HepG2 (cell line): ENCODE data around the gene ATF7IP. TPM values are rescaled to one million over a fixed set of nuclear protein-coding genes. Genes with fewer than 3 reads are reported as not detected.

Source experiments
- ATAC-seq: fragments of 200-7000 bp; cut with Tn5 transposase; 3 replicates; pipeline ENCODE4 v1.9.1; 2020; ENCODE audit warnings: mild to moderate bottlenecking, moderate library complexity
- BruUV-seq: library from RNA; stranded (reverse); fragments of 400-500 nt; replicated peaks from 2 replicates; lab custom pipeline; 2021; lab: Mats Ljungman, UMichigan
- CTCF ChIA-PET: fragments of 300-600 bp; formaldehyde crosslinking; extraction: SDS; loops from one replicate; lab custom pipeline; 2021; ENCODE audit warnings: low total read pairs, inconsistent platforms, low intra/inter-chr PET ratio; lab: Yijun Ruan, JAX
- POLR2A ChIA-PET: fragments of 350-600 bp; sonication (Branson Sonifier 250); formaldehyde crosslinking; loops from one replicate; lab custom pipeline; 2020; ENCODE audit warnings: antibody characterized with exemption, inconsistent platforms; lab: Yijun Ruan, JAX
- DNase-seq: peaks from one replicate; pipeline ENCODE4 v3.0.0-alpha.2; 2015; ENCODE audit warnings: low spot score
- FAIRE-seq: peaks from 3 replicates; lab custom pipeline; 2011; peaks lifted over from hg19 to GRCh38; lab: Jason Lieb, UNC
- H2AFZ ChIP-seq: one replicate; pipeline ENCODE4 v1.6.1; 2011; ENCODE audit warnings: low read length, inconsistent platforms
- H3K27ac ChIP-seq: fragments of 300-600 bp; 3 replicates; pipeline ENCODE4 v1.8.0; 2011; ENCODE audit warnings: mixed run types, mild to moderate bottlenecking, mixed read lengths, low read length, inconsistent platforms; ENCODE audit not compliant: insufficient read depth; ENCODE audit errors: extremely low read length
- H3K27me3 ChIP-seq, 2 experiments: fragments of 200-600 bp in 1 of 2; 2 replicates in 1 of 2; 3 replicates in 1 of 2; pipeline versions ENCODE4 v1.6.0 to v1.8.0; 2011; ENCODE audit warnings: low read length in 2 of 2, mild to moderate bottlenecking in 2 of 2, moderate library complexity in 2 of 2, inconsistent platforms in 1 of 2; ENCODE audit not compliant: insufficient read depth in 2 of 2, control insufficient read depth in 1 of 2
- H3K36me3 ChIP-seq, 2 experiments: fragments of 200-600 bp in 1 of 2; replicated peaks in 1 of 2; 2 replicates in 1 of 2; 3 replicates in 1 of 2; pipeline versions ENCODE4 v1.5.1 to v1.8.0; 2011; ENCODE audit warnings: low read length in 2 of 2, inconsistent platforms in 1 of 2; ENCODE audit not compliant: insufficient read depth in 2 of 2, control insufficient read depth in 1 of 2
- H3K4me1 ChIP-seq: 2 replicates; pipeline ENCODE4 v1.5.1; 2012; ENCODE audit warnings: low read length, inconsistent platforms; ENCODE audit not compliant: insufficient read depth
- H3K4me2 ChIP-seq: 2 replicates; pipeline ENCODE4 v1.6.0; 2011; ENCODE audit warnings: low read depth, low read length, inconsistent platforms
- H3K4me3 ChIP-seq, 3 experiments: fragments of 200-600 bp in 1 of 3; sonication (generic), shearing (Covaris generic) in 1 of 3; replicated peaks in 1 of 3; 2 replicates each; pipeline ENCODE4 v1.5.1; 2011 to 2016; ENCODE audit warnings: low read length in 3 of 3, inconsistent platforms in 2 of 3, low read depth in 2 of 3, mild to moderate bottlenecking in 2 of 3, control low read depth in 1 of 3, mixed read lengths in 1 of 3; ENCODE audit not compliant: insufficient read depth in 1 of 3
- H3K79me2 ChIP-seq: one replicate; pipeline ENCODE4 v1.6.1; 2011; ENCODE audit warnings: low read length, inconsistent platforms; ENCODE audit not compliant: insufficient read depth
- H3K9ac ChIP-seq: 2 replicates; pipeline ENCODE4 v1.6.0; 2011; ENCODE audit warnings: mild to moderate bottlenecking, low read depth, low read length, inconsistent platforms; ENCODE audit not compliant: insufficient read depth
- H3K9me3 ChIP-seq: 2 replicates; pipeline ENCODE4 v1.5.1; 2012; ENCODE audit warnings: mild to moderate bottlenecking, low read length
- H4K20me1 ChIP-seq: 2 replicates; pipeline ENCODE4 v1.6.0; 2011; ENCODE audit warnings: inconsistent platforms, mild to moderate bottlenecking, low read length, moderate library complexity; ENCODE audit not compliant: insufficient read depth
- BRD4 ChIP-seq: sonication (generic); formaldehyde crosslinking; IDR thresholded peaks from 2 replicates; pipeline ENCODE4 v1.4.0; 2020; ENCODE audit warnings: missing genetic modification reagents
- KLF15 ChIP-seq: sonication (generic); formaldehyde crosslinking; IDR thresholded peaks from 2 replicates; pipeline ENCODE4 v1.8.1; 2023; ENCODE audit warnings: borderline replicate concordance, mild to moderate bottlenecking, inconsistent platforms, missing genetic modification reagents, mixed read lengths
- MXD4 ChIP-seq: IDR thresholded peaks from 2 replicates; pipeline ENCODE4 v1.6.1; 2016; ENCODE audit warnings: mild to moderate bottlenecking, missing biosample characterization, missing genetic modification reagents
- ZNF253 ChIP-seq: sonication (generic); formaldehyde crosslinking; IDR thresholded peaks from 2 replicates; pipeline ENCODE4 v1.8.0; 2022; ENCODE audit warnings: mild to moderate bottlenecking, missing genetic modification reagents, borderline replicate concordance
- ZNF629 ChIP-seq: sonication (generic); formaldehyde crosslinking; conservative IDR thresholded peaks from 2 replicates; pipeline ENCODE4 v1.5.0; 2020; ENCODE audit warnings: missing genetic modification reagents
- WGBS: methylation state at CpG from one replicate; pipeline ENCODE4 v1.1.6; 2017; ENCODE audit warnings: low lambda C conversion rate; 5-methylcytosine and 5-hydroxymethylcytosine counted together
- in situ Hi-C: cut with HindIII; loops from 2 replicates; pipeline ENCODE4 v1.10.0; 2017; ENCODE audit warnings: low pct_unique_long_range_greater_than_20kb; ENCODE audit not compliant: extremely low pct_ligation_motif_present
- intact Hi-C: fragments of 100-400 bp; cut with micrococcal nuclease; formaldehyde crosslinking; loops from one replicate; pipeline ENCODE4 v1.10.0; 2022; ENCODE audit not compliant: unreplicated experiment
- polyA plus RNA-seq, 8 experiments: library from polyadenylated mRNA; depleted of rRNA in 3 of 8; stranded (reverse) in 7 of 8; unstranded in 1 of 8; fragments of >200 nt; fragmentation: Illumina TruSeq in 4 of 8; extraction: Trizol in 4 of 8; gene quantifications; 2 replicates each; pipeline versions ENCODE4 v1.2.1 to v1.2.3, GENCODE V29; 2011 to 2016; ENCODE audit warnings: low read depth in 4 of 8, missing spikeins in 1 of 8, mixed read lengths in 1 of 8; ENCODE audit not compliant: insufficient read depth in 1 of 8
- total RNA-seq, 5 experiments: library from RNA; depleted of rRNA; stranded (reverse); fragments of >200 nt; fragmentation: Illumina TruSeq; extraction: Trizol; gene quantifications; 2 replicates each; pipeline ENCODE4 v1.2.3, GENCODE V29; 2016; ENCODE audit warnings: low read depth in 1 of 5

ATF7IP gene
- total and polyA plus RNA-seq, 2 of the 13 experiments (the other 11 are each of a cell fraction or from before 2014, with no cell fraction given), result 1.8 to 11.8 TPM

- no peak overlapping the region for H3K27ac ChIP-seq
- H3K4me1 ChIP-seq, result peaks cover 18% of the 10 kb centered on the region; the same call in 1 of the 2 replicates
- DNase-seq, result no peak
- H3K4me3 ChIP-seq, result no peak overlapping the region
- H2AFZ ChIP-seq, result no peak overlapping the region
- H3K79me2 ChIP-seq, result no peaks in the 10 kb centered on the region
- H3K9me3 ChIP-seq, result no peaks in the 10 kb centered on the region
- no peaks in the 10 kb centered on the region for H4K20me1 ChIP-seq
- in situ Hi-C loops, result no loop called here
- TF ChIP-seq KLF15 (CRISPR knock-in tag), result no peak
- TF ChIP-seq, all 625 proteins: peak for 0
- intact Hi-C loops, result no loop called here
- CTCF ChIA-PET, result no interaction called here
- Histone ChIP-seq H3K9ac (no peak overlapping the region), H3K27me3 (no peaks in the 10 kb centered on the region), H3K4me2 (no peak overlapping the region), H3K36me3 (no peaks in the 10 kb centered on the region)
- POLR2A ChIA-PET, result no interaction called here
- FAIRE-seq (no peak), ATAC-seq (no peak)
- 27% methylated on average over 1 of the region's 1 CpG for WGBS
- no TSS peak for BruUV-seq
Measured at GRCh38 chr12:14362352-14362751, 3.1 kb upstream of the ATF7IP start.

- no peak overlapping the region for H2AFZ ChIP-seq
- FAIRE-seq (no peak), ATAC-seq (no peak), DNase-seq (no peak)
- intact Hi-C loops (no loop called here), in situ Hi-C loops (no loop called here)
- H3K4me3 ChIP-seq, result no peak overlapping the region; a peak in 1 of 6 replicates
- BruUV-seq, result no TSS peak
- POLR2A ChIA-PET, result interaction anchor here (0.6 to 1.4 kb wide), 3 partner anchors 21 to 122 kb away, joined by 3 to 7 read pairs (median 6); no protein-coding TSS in a partner anchor
- H3K36me3 ChIP-seq, result no peaks in the 10 kb centered on the region
- no peaks in the 10 kb centered on the region for H4K20me1 ChIP-seq
- H3K4me2 ChIP-seq, result peak overlapping the region; percentile 69
- no peaks in the 10 kb centered on the region for H3K79me2 ChIP-seq
- no peaks in the 10 kb centered on the region for H3K9me3 ChIP-seq
- H3K9ac ChIP-seq, result no peak overlapping the region
- 0 out of 2 replicates have a peak, but pooled peaks have one; percentile 27 for TF ChIP-seq ZNF629 (CRISPR knock-in tag)
- no peak for TF ChIP-seq BRD4 (CRISPR knock-in tag)
- TF ChIP-seq ZNF253 (CRISPR knock-in tag), result no peak
- no peak for TF ChIP-seq MXD4 (CRISPR knock-in tag)
- WGBS, result 85% methylated on average over 8 of the region's 8 CpGs
- peaks cover 19% of the 10 kb centered on the region; the same call in 1 of the 2 replicates for H3K4me1 ChIP-seq
- no peaks in the 10 kb centered on the region for H3K27me3 ChIP-seq
- CTCF ChIA-PET, result interaction anchor here (2.3 kb wide), 1 partner anchor 179 kb away, joined by 7 read pairs; no protein-coding TSS in a partner anchor
- no peak overlapping the region for H3K27ac ChIP-seq
Measured at GRCh38 chr12:14364583-14365271, 755 bp upstream of the ATF7IP start.
